PFSK-1 (cell line): ENCODE results near the gene ANAPC7.

ENCODE experiments used
- FOXP2 ChIP-seq: optimal IDR thresholded peaks from 2 replicates; pipeline ENCODE3; 2011; ENCODE audit warnings: borderline replicate concordance, control low read depth, inconsistent platforms; ENCODE audit not compliant: insufficient read depth; ENCODE audit errors: extremely low read length, extremely low read depth
- POLR2AphosphoS5 ChIP-seq: IDR thresholded peaks from 2 replicates; pipeline ENCODE4 v1.6.1; 2012; ENCODE audit warnings: low read depth, mild to moderate bottlenecking, control low read depth, low read length, moderate library complexity
- SIN3A ChIP-seq: IDR thresholded peaks from 2 replicates; pipeline ENCODE4 v1.6.1; 2012; ENCODE audit warnings: mild to moderate bottlenecking, low read length, moderate library complexity, borderline replicate concordance; ENCODE audit not compliant: insufficient read depth
- TAF1 ChIP-seq: IDR thresholded peaks from 2 replicates; pipeline ENCODE4 v1.6.1; 2012; ENCODE audit warnings: low read length, control low read depth, borderline replicate concordance; ENCODE audit not compliant: insufficient read depth
- TF ChIP-seq, protein P1 (sequence below), 2 experiments: IDR thresholded peaks; 2 replicates each; pipeline versions ENCODE4 v1.6.1 to v1.8.0; 2011 to 2012; ENCODE audit warnings: low read depth in 2 of 2, low read length in 2 of 2, control low read depth in 1 of 2, inconsistent platforms in 1 of 2, mild to moderate bottlenecking in 1 of 2, moderate library complexity in 1 of 2; ENCODE audit not compliant: insufficient read depth in 1 of 2

DNA sequence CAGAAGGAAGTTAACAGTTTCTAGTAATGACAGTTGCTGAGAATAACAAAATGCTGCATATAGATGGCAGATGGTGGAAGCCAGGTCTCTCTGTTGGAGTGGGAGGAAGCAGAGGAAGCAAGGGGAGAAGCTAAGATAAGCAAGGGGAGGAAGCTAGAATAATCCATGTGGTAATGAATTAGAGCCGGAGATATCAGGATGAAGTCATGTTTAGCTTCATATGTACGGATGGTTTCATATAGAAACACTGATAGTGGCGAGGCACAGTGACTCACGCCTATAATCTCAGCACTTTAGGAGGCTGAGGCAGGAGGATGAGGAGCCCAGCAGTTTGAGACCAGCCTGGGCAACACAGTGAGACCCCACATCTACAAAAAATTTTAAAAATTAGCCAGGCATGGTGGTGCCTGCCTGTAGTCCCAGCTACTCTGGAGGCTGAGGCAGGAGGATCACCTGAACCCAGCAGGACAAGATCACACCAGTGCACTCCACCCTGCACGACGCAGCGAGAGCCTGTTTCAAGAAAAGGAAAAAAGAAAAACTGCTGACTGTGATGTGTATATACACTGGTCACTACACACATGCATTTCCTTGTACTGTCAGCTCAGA lies 49.2 kb downstream of the ANAPC7 start:
- no peak for TF ChIP-seq TAF1
- no peak for TF ChIP-seq FOXP2
- TF ChIP-seq, protein P1, sequence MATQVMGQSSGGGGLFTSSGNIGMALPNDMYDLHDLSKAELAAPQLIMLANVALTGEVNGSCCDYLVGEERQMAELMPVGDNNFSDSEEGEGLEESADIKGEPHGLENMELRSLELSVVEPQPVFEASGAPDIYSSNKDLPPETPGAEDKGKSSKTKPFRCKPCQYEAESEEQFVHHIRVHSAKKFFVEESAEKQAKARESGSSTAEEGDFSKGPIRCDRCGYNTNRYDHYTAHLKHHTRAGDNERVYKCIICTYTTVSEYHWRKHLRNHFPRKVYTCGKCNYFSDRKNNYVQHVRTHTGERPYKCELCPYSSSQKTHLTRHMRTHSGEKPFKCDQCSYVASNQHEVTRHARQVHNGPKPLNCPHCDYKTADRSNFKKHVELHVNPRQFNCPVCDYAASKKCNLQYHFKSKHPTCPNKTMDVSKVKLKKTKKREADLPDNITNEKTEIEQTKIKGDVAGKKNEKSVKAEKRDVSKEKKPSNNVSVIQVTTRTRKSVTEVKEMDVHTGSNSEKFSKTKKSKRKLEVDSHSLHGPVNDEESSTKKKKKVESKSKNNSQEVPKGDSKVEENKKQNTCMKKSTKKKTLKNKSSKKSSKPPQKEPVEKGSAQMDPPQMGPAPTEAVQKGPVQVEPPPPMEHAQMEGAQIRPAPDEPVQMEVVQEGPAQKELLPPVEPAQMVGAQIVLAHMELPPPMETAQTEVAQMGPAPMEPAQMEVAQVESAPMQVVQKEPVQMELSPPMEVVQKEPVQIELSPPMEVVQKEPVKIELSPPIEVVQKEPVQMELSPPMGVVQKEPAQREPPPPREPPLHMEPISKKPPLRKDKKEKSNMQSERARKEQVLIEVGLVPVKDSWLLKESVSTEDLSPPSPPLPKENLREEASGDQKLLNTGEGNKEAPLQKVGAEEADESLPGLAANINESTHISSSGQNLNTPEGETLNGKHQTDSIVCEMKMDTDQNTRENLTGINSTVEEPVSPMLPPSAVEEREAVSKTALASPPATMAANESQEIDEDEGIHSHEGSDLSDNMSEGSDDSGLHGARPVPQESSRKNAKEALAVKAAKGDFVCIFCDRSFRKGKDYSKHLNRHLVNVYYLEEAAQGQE (IDR thresholded peaks at IDR 0.05; ENCODE audit: insufficient read depth in 1 of 2, low read depth in 2 of 2, low read length in 2 of 2): no peak
- TF ChIP-seq POLR2AphosphoS5: no peak
- TF ChIP-seq SIN3A: no peak
